Activated T-cell treated with anti-CD3 and anti-CD28 coated beads for 24 hours (primary cell): Measurements from ENCODE around the gene SERINC5.

Experiments used
- DNase-seq: peaks from one replicate; pipeline ENCODE4 v3.0.0-alpha.2; 2020; ENCODE audit warnings: low read depth

Gene SERINC5

DNA sequence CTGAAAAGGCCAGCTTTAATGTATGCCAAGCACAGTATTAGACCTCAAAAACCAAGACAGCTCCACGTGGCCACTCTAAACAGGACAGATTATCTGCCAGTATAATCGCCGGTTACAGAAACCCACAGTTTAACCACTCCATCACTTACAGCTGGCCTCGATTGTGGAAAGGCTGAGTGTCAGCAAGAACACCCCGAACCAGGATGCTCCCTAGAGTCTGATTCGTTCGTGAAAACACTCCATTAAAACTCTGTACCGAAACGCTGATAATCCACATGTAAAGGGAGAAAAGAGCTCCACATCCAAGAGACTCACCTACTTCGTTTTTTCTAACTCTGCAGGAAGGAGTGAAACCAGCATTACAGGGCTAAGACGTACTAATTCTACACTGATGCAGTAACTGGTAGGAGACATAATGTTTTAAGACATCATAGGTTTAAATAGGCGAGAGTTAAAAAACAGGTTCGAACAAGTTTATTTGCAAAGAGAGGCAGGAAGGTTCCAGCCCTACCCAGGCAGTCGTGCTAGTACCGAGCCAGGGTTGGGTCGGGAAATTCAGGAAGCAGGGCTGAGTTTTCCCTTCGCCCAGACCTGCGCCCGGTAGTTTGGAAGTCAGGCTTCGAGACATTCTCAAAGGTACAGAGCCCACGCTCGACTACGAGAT lies 949 bp downstream of the SERINC5 start:
- DNase-seq = peak; percentile 12

DNA sequence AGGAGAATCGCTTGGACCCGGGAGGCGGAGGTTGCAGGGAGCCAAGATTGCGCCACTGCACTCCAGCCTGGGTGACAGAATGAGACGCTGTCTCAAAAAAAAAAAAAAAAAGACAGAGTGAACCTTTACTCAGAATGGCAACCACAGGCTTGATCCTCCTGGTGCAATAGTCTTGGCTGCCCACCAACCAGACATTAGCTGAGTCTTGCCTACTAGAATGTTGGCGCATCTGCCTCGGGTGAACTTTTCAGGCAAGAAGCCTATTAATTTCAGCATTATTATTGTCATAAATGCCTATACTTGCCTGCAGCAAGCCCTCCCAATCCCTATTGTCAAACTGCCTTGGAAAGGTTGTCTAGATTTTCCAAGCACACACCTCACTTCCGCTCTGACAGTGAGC lies 4.2 kb downstream of the SERINC5 start:
- no peak for DNase-seq

DNA sequence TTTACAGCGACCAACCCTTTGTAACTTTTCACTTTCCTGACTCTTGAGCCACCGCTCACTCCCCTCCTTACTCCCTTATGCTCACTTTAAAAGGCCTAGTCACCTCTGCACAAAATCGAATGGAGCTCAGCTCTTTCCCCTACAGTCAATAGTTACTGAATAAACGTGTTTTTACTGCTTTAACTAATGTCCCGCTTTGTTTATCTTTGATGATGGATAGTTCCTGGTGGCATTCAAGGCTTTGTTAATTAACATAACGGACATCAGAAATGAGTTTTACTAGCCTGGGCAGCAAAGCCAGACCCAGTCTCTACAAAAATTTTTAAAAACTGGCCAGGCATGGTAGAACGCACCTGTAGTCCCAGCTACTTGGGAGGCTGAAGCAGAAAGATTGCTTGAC lies 5.0 kb downstream of the SERINC5 start:
- no peak for DNase-seq

DNA sequence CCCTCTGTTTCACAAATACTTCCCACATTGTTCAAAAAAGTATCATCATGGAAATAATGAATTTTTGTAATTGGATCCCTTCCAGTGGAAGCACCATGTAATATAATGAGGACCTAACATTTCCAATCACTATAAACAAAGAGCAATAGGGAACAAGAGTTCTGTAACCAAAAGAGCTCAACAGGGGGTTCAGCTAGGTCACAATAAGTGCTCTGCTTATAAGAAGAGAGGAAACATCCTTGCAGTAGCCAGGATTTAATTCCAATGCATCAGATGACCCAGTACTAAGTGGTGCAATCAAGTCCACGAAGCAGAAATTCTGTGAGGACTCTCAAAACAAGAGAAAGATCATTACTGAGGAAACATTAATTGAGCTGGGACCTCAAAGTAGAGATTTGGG lies 5.9 kb downstream of the SERINC5 start:
- no peak for DNase-seq

- no peak for DNase-seq
These were observed 7.5 kb downstream of the SERINC5 start for GRCh38 chr5:80248378-80248777.

GRCh38 chr5:80246995-80247729 lies 8.7 kb downstream of the SERINC5 start:
- peak; percentile 39 for DNase-seq

DNA sequence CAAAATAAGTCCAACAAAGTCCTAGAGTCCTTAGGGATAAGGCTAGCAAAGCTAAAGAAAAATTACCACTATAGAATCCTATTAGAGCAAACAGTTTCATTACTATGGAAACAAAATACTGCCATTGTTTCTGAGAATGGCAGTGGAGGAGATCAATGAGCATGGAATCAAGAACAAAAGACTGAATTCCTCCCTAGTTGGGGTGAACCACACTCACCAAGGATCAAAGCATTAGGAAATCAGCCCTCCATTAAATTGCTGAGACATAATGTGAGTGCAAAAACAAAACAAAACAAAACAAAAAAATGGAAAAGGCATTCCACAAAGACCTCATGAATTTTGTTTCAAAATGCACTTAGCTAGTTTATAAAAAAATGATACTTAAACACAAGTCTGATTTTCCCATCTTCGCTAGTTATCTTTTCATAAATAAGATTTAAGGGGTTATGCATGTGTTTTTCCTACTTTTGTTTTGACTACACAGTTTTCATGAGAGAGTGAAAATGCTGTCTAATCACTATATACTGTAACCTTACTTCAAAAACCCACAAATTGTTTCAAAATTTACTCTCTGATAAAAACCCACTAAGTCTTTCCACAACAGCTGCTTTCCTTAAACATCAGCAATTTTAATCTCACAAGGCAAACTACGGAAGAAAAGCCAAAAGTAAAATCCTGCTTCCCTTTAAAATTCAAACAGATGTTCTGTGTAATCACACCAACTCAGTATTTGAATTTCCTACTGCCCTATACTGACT lies 9.7 kb downstream of the SERINC5 start:
- no peak for DNase-seq

- DNase-seq = no peak
These were observed 12.3 kb downstream of the SERINC5 start for GRCh38 chr5:80243567-80243966.

DNA sequence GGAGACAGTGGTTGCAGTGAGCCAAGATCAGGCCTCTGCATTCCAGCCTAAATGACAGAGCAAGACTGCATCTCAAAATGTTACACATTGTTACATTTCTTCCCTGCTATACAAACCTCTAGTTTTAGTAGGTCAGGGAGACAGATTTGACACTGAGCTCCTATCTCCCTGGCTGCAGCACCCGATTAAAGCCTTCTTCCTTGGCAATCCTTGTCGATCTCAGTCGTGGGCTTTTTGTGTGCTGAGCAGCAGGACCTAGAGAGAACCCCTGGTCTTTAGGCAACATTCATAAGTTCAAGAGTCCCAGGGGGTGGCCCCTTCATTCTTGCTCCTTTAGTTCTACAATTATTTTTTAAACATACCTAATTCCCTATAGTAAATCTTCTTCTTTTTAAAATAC lies 13.0 kb downstream of the SERINC5 start:
- no peak for DNase-seq

DNA sequence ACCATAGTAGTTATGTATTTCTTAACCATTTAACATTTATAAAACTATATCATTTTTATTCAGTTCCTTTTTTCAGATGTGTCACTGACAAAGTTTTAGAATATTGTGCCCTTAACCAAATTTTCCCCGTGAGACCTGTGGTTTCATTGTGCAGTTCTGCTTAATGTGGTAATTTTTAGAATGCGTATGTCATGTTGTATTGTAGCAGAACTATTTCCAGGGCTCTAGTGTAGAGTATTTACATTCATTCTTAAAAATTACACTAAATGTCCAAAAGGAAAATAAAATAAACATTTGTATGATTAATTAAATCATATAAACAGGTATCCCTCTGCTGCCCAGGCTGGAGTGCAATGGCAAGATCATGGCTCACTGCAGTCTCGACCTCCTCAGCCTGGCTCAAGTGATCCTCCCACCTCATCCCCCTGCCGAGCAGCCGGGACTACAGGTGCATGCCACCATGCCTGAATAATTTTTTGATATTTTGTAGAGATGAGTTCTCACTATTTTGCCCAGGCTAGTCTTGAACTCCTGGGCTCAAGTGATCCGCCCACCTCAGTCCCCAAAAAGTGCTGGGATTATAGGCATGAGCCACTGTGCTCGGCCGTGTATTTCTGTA lies 15.4 kb downstream of the SERINC5 start:
- no peak for DNase-seq

GRCh38 chr5:80239680-80240367 lies 16.0 kb downstream of the SERINC5 start:
- DNase-seq = no peak

- no peak for DNase-seq
These were observed 16.8 kb downstream of the SERINC5 start for GRCh38 chr5:80238778-80239679.

DNA sequence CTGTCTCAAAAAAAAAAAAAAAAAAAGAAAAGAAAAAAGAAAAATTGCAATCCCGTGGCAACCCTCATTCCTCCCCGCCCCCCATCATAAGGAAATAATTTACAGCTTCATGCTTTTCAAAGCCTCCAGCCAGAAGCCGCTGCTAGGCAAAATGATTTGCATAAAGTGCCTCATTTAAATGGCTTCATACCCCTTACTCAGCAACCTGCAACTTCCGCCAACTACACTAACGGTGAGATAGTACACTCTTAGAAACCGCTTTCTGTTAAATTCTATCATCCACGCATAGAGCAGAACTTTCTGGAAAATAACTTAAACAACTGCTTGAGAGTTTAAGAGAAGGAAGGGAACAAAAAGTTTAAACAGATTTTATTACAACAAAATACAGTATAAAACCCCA lies 17.8 kb downstream of the SERINC5 start:
- DNase-seq = no peak

DNA sequence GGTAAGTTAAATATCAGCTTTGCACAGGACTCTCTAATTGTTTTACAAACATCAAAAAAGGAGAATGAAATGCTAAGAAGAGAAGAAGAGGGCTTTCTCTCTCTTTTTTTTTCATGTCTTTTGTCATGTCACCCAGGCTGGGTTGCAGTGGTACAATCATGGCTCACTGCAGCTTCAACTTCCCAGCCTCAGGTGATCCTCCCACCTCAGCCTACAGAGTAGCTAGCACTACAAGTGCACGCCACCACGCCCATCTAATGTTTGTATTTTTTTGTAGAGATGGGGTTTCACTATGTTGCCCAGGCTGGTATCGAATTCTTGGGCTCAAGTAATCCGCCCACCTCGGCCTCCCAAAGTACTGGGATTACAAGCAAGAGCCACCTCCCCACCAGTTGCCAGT lies 18.6 kb downstream of the SERINC5 start:
- DNase-seq = no peak

DNA sequence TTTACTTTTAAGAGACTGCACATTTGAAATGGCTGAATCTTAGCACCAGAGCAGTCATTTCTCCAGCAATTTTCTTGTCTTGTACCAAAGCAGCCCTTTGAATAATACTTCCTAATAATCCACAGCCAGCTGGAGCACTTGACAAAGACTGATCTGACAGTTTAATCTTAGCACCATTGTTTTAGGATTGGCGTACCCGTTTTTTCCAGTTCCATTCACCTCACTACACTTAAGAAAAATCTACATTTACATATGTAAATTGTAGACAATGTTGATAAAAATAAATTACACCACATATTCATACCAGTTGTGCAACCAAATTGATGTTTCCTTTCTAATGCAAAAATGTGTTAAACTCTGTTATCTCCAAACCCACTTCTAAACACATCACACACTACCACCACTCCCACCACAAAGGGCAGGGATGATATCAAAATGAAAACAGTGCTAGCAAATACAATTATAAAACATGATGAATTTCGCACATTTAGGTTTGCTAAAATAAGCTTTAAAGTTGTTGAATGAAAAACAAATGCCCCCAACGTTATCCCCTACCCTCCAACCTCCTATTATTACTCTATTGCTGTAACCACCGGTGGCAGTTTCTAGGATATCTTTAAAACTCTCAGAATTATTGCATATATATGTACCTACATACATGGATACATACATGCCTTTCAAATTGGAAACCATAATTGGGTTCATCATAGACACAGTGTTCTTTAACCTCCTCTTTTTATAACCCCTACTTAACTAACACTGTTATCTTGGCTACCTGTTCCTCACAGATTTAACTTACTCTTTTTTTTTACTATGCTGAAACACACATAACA lies 21.5 kb downstream of the SERINC5 start:
- no peak for DNase-seq

DNA sequence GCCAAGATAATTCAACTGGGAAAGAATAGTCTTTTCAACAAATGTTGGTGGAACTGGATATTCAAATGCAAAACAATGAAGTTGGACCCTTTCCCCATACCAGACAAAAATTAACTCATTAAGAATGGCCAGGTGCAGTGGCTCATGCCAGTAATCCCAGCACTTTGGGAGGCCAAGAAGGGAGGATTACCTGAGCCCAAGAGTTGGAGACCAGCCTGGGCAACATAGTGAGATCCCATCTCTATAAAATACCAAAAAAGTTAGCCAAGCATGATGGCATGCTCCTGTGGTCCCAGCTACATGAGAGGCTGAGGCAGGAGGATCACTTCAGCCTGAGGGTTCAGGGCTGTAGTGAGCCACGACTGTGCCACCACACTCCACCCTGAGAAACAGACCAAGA lies 24.2 kb downstream of the SERINC5 start:
- DNase-seq = no peak

- DNase-seq = no peak
These were observed 24.6 kb downstream of the SERINC5 start for GRCh38 chr5:80231243-80231642.

GRCh38 chr5:80230269-80230992 lies 25.4 kb downstream of the SERINC5 start:
- DNase-seq = no peak

DNA sequence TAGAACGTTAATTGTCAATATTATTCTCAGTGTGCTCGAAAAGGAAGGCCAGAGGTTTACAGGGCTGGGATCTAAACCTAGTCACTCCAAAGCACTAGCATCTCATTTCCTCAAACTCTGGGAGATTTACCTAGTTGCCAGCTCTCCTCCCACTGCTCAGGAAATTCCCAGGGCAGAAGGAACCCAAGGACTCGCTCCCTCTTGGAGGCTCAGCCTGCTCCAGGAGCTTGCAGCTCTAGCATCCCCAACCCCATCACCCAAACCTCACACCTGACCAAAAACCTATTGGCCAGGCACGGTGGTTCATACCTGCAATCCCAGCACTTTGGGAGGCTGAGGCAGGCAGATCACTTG lies 26.0 kb downstream of the SERINC5 start:
- no peak for DNase-seq
